GM20431 (cell line): ENCODE results near the gene POLR2A.
"Not testable (repeated sequence)": the region's sequence is repeated elsewhere in the genome, so short reads cannot be mapped to it uniquely, and the experiment has no call there.

ENCODE experiments used
- in situ Hi-C: fragments of 300-500 bp; cut with MseI, MboI; formaldehyde crosslinking; loops from one replicate; pipeline ENCODE4 v1.15.0; 2020; ENCODE audit warnings: low sequenced_read_pairs; ENCODE audit not compliant: unreplicated experiment

Gene POLR2A

DNA sequence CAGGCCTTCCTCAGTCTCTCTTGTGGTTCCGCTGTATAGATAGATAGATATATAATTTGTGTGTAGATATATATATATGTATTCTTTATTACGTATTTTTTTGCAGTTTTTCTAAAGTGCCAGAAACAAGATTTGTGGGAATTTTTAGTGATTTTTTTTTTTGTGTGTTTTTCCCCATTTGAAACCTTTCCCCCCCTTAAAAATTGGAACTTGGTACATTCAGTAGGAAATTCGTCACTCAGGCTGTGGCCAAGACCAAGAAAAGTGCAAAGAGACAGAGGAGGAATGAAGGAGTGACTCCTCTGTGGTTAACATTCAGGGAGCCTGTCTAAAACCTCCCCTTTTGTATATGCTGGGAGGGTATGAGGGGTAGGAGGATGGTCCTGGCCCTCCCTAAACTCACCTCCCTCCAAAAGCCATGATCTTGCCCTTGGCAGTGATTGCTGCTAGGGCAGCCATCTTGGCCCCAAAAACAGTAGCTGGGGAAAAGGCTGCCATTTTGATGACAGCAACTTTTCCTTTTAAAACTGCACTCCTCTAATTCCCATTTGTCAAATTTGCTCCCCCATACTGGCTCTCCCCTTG is 24.1 kb upstream of the POLR2A start:
- in situ Hi-C loops, result no loop called here

DNA sequence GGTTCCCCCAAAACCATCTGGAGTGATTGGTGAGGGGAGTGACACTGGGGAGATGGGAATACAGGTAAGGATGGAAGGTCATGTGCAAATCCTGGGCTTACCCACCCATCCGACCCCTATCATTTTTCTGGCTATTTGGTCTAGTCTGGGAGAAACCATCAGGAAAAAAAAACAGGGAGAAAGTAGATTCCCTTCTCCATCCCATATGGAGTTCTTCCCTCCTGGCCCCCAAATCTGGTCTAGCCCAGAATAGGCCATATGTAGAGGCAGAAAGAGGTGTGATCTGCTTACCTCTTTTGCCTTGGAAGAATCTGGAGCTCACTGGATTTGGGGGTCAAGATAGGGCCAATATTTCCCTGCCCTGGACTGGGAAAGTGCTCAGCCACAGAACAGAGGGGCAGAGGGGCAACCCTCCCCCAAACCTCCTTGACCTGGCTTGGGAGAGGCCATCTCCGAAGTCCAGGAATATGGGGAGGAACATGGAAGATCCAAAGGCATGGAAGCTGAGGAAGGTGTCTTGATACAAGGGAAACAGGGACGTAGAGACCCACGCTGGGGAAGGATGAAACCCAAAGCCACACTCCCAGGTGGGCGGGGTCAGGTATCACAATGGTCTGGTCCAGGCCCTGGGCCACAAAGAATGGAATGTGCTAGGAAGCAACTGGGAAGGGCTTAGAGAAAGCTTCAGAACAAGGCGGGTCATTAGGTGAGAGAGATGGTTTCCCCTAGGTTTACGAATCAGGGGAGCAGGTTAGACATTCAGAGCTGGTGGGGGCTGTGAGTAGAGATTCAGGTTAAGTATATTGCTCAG is 23.1 kb upstream of the POLR2A start:
- in situ Hi-C loops, result no loop called here

DNA sequence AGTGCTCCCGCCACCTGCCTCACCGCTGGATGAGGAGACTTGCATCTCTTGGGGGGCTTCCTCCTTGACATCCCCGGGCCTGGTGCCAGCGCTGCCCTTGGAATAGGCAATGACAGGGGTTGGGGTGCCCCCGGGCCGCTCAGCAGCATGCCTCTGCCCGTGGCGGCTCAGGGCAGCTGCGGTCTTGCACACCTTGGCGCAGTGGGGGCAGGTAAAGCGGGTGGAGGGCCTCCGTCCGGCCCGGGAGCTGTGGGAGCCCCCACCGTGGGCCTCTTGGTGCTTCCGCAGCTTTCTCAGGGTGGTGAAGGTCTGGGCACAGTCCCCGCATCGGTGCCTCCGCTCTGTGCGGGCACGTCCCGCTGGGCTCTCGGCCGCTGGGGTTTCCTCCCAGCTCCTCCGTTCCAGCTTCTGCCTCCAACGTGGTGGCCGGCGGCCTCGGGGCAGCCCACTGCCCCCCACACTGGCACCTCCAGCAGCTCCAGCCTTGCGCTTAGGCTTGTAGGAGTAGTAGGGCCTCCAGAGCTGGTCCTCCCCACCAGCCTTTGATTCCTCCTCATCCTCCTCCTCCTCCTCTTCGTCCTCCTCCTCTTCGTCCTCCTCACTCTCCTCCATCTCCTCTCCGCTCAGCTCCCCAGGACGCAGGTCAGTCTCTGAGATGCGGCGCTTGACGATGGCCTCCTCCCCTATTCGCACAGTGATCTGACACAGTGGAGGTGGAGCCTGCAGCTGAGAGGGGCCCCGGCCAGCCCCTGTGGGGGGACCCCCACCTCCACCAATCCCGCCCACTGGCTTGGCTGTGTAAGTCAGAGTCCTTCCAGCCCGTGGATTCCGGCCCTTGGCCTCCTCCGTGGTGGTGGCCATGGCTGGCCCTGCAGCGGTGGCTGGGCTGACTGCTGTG is 21.4 kb upstream of the POLR2A start:
- in situ Hi-C loops, result no loop called here

DNA sequence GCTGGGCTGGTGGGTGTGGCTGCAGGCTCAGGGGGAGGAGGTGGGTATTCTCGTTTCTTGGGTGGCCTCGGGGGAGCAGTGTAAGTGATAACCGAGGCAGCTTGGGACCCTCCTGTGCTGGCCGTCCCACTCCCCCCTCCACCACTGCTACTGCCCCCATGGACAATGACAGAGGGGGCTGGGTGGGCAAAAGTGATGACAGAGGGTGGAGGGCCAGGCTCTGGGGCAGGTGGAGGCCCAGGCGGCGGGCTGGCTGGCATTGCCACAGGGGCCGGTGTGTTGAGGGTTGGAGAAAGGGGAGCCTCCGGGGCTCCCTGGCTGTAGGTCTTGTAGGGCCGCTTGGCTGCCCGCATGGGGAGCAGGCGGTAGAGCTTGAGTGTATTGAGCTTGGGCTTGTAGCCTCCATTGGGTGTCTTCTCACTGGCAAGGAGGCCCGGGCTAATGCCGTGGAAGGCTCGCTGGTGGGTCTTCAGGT is 20.8 kb upstream of the POLR2A start:
- in situ Hi-C loops, result no loop called here

DNA sequence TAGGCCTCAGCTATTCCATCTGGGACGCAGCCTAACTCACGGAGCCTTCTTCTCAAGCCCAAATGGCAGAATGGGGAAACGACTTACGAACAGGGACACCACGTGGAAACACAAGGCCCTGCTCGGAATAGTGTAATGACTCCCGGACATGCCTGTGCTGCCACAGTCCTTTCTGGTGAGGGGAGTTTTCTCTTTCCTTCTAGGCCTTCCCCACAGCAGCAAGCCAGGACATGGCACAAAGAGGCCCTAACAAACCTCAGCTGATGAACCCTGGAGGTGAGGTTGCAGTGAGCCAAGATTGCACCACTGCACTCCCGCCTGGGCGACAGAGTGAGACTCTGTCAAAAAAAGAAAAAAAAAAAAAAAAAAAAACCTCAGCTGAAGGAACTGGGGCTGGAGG is 20.1 kb upstream of the POLR2A start:
- in situ Hi-C loops, result no loop called here

DNA sequence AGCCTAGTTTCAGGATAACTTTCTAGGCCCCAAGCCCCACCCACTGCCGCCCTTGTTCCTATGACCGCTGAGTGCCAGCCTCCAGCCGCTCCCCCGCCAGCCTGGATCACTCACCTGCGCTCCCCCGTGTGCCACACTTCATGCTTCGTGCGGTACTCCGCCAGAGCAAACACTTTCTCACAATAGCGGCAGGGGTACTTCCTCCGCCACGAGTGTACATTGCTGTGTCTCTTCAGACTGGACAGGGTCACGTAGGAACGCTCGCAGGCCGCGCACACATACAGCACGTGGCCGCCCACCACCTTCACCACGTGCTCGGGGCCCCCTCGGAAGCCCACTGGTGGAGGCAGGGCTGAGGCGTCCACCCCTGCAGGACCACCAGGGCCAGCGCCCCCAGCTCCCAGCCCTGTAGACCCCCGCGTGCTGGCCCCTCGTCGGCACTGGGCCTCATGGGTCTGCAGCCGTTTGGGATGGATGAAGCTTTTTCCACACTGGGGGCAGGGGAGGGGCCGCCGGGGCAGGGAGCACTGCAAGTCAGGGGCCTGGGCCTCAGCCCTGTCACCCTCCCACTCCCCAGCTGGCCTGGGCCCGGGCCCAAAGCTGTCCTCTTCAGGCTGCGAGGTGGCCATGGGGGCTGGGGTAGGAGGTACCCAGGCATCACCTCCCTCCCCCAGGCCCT is 18.4 kb upstream of the POLR2A start:
- in situ Hi-C loops, result no loop called here

DNA sequence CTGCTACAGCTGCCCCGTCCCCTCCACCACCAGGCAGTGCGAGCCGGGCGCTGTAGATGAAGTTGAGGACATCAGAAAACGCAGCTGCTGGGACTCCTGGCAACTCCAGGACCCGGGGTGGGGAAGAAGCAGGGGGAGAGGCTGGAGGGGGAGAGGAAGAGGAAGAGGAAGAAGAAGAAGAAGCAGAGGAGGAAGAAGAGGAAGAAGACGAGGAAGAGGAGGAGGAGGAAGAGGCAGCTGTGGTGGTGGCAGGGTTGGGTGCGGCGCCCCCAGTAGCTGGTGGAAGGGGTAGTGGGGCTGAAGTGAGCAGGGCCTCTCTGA is 17.9 kb upstream of the POLR2A start:
- in situ Hi-C loops, result no loop called here

DNA sequence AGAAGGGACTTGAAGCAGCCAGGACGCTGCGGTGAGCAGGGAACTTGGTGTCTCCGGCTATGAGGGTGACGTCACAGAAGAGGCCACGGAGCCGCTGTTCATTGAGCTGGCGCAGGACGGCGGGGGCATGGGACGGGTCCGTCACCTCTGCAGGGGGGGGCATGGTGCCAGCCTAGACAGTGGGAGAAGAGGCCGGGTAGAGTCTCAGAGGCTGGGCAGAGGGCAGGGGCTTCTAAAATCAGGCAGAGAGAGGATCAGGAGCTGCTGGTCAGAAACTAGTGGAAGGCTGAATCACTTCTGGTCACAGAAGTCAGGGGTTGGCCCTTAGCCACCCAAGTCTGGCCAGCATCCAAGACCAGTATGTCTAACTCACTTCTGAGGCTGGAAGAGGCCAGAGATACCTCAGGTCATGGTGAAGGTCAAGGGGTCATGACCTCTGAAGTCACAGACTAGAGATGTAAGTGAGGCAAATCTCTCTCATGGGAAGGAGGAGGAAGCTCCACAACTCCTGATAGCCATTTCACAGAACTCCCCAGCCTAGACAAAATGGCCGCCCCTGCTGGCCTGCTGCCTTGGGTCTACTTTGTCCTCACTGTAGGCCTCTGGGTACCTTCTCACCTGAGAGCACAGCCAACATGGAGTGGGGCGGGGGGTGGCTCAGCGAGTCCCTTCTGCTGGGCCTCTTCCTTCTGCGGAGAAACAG is 17.4 kb upstream of the POLR2A start:
- in situ Hi-C loops, result no loop called here

DNA sequence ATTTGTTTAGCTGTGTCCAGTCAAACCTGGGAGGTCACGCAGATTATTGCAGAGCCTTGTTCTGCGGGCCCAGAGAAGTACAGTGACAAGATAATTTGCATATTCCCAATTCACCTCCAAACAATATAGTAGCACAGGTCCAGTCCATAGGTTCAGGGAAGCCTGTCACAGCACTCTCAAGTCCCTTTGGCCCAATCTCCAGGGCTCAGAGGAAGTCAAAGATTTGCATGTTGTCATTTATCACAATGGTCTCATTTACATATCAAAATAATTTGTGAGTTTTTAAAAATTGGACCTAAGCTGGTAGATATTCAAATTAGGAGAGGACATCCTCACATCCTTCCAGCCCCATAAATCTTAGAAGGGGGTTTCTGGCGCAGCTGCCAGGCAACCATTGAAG is 16.7 kb upstream of the POLR2A start:
- in situ Hi-C loops, result no loop called here

DNA sequence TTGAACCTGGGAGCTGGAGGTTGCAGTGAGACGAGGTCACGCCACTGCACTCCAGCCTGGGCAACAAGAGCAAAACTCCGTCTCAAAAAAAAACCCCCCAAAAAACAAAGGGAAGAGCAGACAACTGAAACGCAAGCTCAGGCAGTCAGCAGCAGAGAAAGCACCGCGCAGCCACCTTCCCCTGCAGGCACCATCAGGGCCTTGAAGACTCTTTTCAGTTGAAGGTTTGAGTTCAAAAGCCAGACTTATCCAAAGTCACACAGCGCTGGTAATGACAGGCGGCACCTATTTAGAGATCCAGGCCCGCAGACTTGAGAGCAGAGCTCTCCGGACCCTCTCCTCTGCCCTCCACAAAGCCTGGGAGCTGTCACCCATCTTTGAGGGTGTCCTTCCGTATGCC is 15.9 kb upstream of the POLR2A start:
- in situ Hi-C loops, result no loop called here

DNA sequence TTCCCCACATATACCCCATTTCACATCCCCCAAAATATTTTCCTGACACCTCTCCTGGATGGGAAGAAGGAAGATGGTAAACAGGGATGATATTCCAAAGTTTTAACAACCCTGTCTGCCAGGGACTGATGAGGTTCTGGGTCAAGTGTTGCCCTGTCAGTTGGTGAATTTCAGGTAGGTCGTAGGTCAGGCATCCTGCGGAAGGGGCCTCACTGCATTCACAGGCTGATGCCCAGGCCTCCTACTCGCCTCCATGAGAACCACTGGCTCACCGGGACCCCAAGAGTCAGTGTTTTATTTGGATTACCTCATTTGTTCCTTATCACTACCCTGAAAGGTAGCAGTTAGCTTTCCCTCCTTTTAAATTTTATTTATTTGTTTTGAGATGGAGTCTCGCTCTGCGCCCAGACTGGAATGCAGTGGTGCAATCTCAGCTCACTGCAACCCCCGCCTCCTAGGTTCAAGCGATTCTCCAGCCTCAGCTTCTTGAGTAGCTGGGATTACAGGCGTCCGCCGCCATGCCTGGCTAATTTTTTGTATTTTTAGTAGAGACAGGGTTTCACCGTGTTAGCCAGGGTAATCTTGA is 15.3 kb upstream of the POLR2A start:
- in situ Hi-C loops, result no loop called here

DNA sequence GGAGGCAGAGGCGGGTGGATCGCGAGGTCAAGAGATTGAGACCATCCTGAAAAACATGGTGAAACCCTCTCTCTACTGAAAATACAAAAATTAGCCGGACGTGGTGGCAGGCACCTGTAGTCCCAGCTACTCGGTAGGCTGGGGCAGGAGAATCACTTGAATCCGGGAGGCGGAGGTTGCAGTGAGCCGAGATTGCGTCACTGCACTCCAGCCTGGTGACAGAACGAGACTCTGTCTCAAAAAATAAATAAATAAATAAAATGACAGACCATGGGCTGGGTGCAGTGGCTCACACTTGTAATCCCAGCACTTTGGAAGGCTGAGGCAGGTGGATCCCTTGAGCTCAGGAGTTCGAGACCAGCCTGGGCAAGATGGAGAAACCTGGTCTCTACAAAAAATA is 14.3 kb upstream of the POLR2A start:
- in situ Hi-C loops, result not testable (repeated sequence)

DNA sequence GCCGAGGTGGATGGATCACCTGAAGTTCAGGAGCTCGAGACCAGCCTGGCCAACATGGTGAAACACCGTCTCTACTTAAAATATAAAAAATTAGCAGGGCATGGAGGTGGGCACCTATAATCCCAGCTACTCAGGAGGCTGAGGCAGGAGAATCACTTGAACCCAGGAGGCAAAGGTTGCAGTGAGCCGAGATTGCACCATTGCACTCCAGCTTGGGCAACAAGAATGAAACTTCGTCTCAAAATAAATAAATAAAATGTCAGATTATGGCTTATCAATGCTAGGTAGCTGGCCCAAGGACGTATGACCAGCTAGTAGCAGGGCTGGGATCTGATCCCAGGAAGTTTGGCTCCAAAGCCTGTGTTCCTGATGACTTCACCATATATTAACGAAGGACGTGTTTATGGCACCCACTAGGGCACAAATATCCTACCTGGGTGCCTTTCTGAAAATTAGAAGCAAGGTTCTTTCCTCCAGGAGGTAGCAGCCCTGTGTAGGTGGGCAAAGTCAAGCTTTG is 13.7 kb upstream of the POLR2A start:
- in situ Hi-C loops, result not testable (repeated sequence)

DNA sequence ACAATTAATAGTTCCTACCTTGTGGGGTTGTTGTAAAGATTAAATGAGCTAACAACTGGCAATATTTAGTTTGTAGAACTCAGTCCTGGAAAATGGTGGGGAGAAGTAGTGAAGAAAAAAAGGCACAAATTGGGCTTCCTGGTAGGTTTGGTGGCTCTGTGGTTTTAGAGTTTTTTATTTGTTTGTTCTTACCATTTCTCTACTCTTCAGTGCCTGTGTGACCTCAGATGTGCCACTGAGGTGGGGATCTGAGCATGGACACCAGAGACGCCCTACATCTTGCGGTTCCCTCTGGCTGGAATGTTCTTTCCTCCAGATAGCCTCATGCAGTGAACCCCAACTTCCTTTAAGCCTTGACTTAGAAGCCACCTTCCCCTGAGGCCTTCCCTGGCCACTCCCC is 12.4 kb upstream of the POLR2A start:
- in situ Hi-C loops, result no loop called here

DNA sequence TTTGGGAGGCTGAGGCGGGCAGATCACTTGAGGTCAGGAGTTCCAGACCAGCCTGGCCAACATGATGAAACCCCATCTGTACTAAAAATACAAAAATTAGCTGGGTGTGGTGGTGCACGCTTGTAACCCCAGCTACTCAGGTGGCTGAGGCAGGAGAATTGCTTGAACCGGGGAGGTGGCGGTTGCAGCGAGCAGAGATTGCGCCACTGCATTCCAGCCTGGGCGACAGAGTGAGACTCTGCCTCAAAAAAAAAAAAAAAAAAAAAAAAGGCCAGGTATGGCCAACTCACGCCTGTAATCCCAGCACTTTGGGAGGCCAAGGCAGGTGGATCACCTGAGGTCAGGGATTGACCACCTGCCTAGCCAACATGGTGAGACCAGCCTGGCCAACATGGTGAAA is 9.4 kb upstream of the POLR2A start:
- in situ Hi-C loops, result not testable (repeated sequence)

DNA sequence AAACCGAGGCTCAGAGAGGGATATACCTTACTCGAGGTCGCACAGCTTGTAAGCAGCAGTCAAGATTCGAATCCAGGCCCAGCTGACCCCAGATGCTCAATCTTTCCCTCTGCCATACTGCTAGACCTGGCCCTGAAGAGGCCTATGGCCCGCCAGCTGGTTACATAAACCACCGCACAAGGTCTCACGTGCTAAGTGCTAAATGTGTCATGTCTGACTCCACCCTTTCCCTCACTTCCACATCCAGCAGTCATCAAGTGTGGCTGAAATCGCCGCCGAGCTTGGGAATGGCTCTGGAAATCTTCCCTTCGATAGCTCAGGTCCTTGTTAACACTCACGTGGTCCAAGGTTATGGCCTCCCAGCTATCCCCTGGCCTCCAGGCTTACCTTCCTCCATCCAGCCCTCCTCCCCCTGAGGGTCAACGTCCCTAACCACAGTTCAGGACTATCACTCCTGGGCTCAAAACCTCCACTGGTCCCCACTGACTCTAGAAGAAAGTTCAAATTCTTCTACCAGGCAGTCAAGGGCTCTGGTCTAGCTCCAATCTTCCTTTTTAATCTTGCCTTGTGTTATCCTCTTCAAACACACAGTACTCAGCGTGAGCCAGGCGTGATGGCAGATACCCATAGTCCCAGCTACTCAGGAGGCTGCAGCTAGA is 8.3 kb upstream of the POLR2A start:
- in situ Hi-C loops, result no loop called here

DNA sequence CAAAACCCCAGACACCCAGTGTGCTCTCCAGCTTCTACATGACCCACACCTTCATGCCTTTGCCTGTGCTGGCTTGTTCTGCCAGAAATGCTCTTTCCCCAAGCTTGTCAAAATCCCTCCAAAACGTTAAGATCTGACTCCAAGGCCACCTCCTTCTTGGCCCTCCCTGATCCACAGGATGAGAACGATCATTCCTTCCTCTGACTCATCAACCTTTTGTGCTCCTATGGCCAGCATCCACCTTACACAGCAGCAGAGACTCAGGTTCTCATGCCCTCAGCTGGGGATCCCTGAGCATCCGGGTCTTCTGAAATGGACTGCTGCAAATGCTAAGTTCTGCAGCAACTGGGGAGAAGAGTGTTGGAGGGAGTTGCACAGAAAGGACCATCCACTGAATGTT is 7.7 kb upstream of the POLR2A start:
- in situ Hi-C loops, result no loop called here

DNA sequence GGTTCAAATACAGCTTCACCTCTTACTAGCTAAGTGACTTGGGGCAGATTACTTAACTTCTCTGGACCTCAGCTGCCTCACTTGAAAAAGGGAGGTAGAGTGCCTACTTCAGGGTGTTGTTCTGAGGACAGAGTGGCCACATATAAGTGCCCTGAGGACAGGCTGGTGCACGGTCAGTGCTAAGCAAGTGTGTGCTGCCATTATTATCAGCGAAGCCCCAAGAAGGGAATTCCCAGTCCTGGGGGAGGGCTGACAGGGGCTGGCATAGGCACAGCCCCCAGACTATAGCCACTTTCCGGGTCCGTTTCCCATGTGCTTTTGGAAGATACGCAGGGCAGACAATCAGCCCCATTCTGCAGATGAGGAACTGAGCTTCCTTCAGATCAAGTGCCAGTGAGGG is 7.2 kb upstream of the POLR2A start:
- in situ Hi-C loops, result no loop called here
